ENCODE results near the gene BRINP2.
A peak's percentile ranks its signal among the peaks of the same experiment; 100 is the strongest.

BRINP2 gene

GRCh38 chr1:177223359-177223758 lies 52.6 kb downstream of the BRINP2 start:
- DNase-seq (ENCODE audit: low spot score): no peak

- DNase-seq (ENCODE audit: low spot score): no peak
Observed at GRCh38 chr1:177227978-177228692, 57.4 kb downstream of the BRINP2 start.

GRCh38 chr1:177228693-177229065 lies 57.9 kb downstream of the BRINP2 start:
- DNase-seq (ENCODE audit: low spot score): no peak

- DNase-seq (ENCODE audit: low spot score): no peak
Observed at GRCh38 chr1:177229781-177230180, 59.0 kb downstream of the BRINP2 start.

GRCh38 chr1:177230228-177231016 lies 59.7 kb downstream of the BRINP2 start:
- no peak for DNase-seq (ENCODE audit: low spot score)

GRCh38 chr1:177235350-177235749 lies 64.6 kb downstream of the BRINP2 start:
- DNase-seq (ENCODE audit: low spot score): no peak

GRCh38 chr1:177236962-177237361 lies 66.2 kb downstream of the BRINP2 start:
- DNase-seq (ENCODE audit: low spot score): no peak

- DNase-seq (ENCODE audit: low spot score): no peak
Observed at GRCh38 chr1:177238967-177239366, 68.2 kb downstream of the BRINP2 start.

GRCh38 chr1:177239792-177240191 lies 69.0 kb downstream of the BRINP2 start:
- DNase-seq (ENCODE audit: low spot score): no peak

GRCh38 chr1:177243773-177244172 lies 73.0 kb downstream of the BRINP2 start:
- DNase-seq (ENCODE audit: low spot score): no peak

- DNase-seq (ENCODE audit: low spot score): no peak
Observed at GRCh38 chr1:177246710-177247580, 76.2 kb downstream of the BRINP2 start.

GRCh38 chr1:177247623-177248176 lies 76.9 kb downstream of the BRINP2 start:
- DNase-seq (ENCODE audit: low spot score): no peak

GRCh38 chr1:177248258-177248657 lies 77.5 kb downstream of the BRINP2 start:
- no peak for DNase-seq (ENCODE audit: low spot score)

GRCh38 chr1:177249231-177249630 lies 78.5 kb downstream of the BRINP2 start:
- DNase-seq (ENCODE audit: low spot score): no peak

GRCh38 chr1:177252877-177253276 lies 82.1 kb downstream of the BRINP2 start:
- no peak for DNase-seq (ENCODE audit: low spot score)

- DNase-seq (ENCODE audit: low spot score): peak; percentile 63
Observed at GRCh38 chr1:177255411-177255810, 84.7 kb downstream of the BRINP2 start.

GRCh38 chr1:177256153-177257075 lies 85.7 kb downstream of the BRINP2 start:
- peak; percentile 82 for DNase-seq (ENCODE audit: low spot score)

- DNase-seq (ENCODE audit: low spot score): no peak
Observed at GRCh38 chr1:177257128-177257527, 86.4 kb downstream of the BRINP2 start.

- no peak for DNase-seq (ENCODE audit: low spot score)
Observed at GRCh38 chr1:177257576-177257975, 86.8 kb downstream of the BRINP2 start.

GRCh38 chr1:177270863-177271262 lies 100.1 kb downstream of the BRINP2 start:
- DNase-seq (ENCODE audit: low spot score): no peak

GRCh38 chr1:177273141-177273540 lies 102.4 kb downstream of the BRINP2 start:
- no peak for DNase-seq (ENCODE audit: low spot score)

Measured in SW480 (cell line).